Upper lobe of left lung (tissue), 6 donors: Measurements from ENCODE around the gene PLCB2. TPM values are rescaled to one million over a fixed set of nuclear protein-coding genes. Genes with fewer than 3 reads are reported as not detected.

Source experiments
- ATAC-seq, 2 donors: fragments of 200-7000 bp; cut with Tn5 transposase; one replicate each; pipeline ENCODE4 v1.9.1; 2022; ENCODE audit warnings: mild to moderate bottlenecking in 2 of 2, moderate library complexity in 2 of 2; ENCODE audit not compliant: low FRiP score in 2 of 2
- DNase-seq, 2 donors: peaks; one replicate each; pipeline ENCODE4 v3.0.0-alpha.2; 2019 to 2020
- H3K27ac ChIP-seq, 4 donors: fragments of 200-600 bp; sonication (generic); one replicate each; pipeline ENCODE4 v1.5.1; 2016 to 2019
- H3K27me3 ChIP-seq, 4 donors: fragments of 200-600 bp; sonication (generic); one replicate each; pipeline ENCODE4 v1.5.1; 2017 to 2019
- H3K36me3 ChIP-seq, 4 donors: fragments of 200-600 bp; sonication (generic); one replicate each; pipeline ENCODE4 v1.5.1; 2016 to 2019
- H3K4me1 ChIP-seq, 4 donors: fragments of 200-600 bp; sonication (generic); one replicate each; pipeline ENCODE4 v1.5.1; 2018 to 2019
- H3K4me3 ChIP-seq, 4 donors: fragments of 200-600 bp; sonication (generic); one replicate each; pipeline ENCODE4 v1.5.1; 2017 to 2019; ENCODE audit warnings: mild to moderate bottlenecking in 2 of 4, moderate library complexity in 1 of 4
- H3K9me3 ChIP-seq, 4 donors: fragments of 200-600 bp; sonication (generic); one replicate each; pipeline ENCODE4 v1.5.1; 2018 to 2019
- CTCF ChIP-seq, 6 experiments: fragments of 450-650 bp in 4 of 6; fragments of 200-600 bp in 2 of 6; sonication (generic) in 2 of 6; IDR thresholded peaks; one replicate each; pipeline ENCODE4 v1.5.1; 2016 to 2019; ENCODE audit warnings: antibody characterized with exemption in 6 of 6
- EP300 ChIP-seq, 4 donors: sonication (generic); formaldehyde crosslinking; IDR thresholded peaks; one replicate each; pipeline ENCODE4 v1.5.1; 2017; ENCODE audit warnings: antibody characterized with exemption in 4 of 4, control low read depth in 2 of 4
- POLR2A ChIP-seq, 4 donors: fragments of 450-650 bp; IDR thresholded peaks; one replicate each; pipeline ENCODE4 v1.5.1; 2016 to 2017; ENCODE audit warnings: antibody characterized with exemption in 4 of 4, mild to moderate bottlenecking in 2 of 4
- POLR2AphosphoS5 ChIP-seq, 2 donors: sonication (generic); formaldehyde crosslinking; IDR thresholded peaks; one replicate each; pipeline ENCODE4 v1.5.1; 2017; ENCODE audit warnings: antibody characterized with exemption in 2 of 2
- WGBS, 2 donors: methylation state at CpG; one replicate each; pipeline ENCODE4 v1.1.5; 2017 to 2018; 5-methylcytosine and 5-hydroxymethylcytosine counted together
- total RNA-seq, 6 donors: library from RNA; depleted of rRNA in 4 of 6; stranded (reverse); fragments of >200 nt in 4 of 6; gene quantifications; one replicate each; pipeline versions ENCODE4 v1.1.0 to v1.2.1, GENCODE V29; 2016 to 2021
- donor health status: DM: no; HTN: no; CAD: no; lungs with moderate emphysema.
- donor health status: DM: no; HTN: yes; CAD: no; lungs with severe emphysema.

Gene PLCB2
- total RNA-seq, 6 donors from 2014 or later = 26.9 to 170 (median 85.7) TPM

- no peak overlapping the region for H3K4me3 ChIP-seq
- 85 to 95% methylated on average over 6 to 9 of the region's 9 CpGs for WGBS, 2 donors
- peaks cover 9 to 17% (median 10%) of the 10 kb centered on the region in 4 donors for H3K4me1 ChIP-seq
- no peak for ATAC-seq
- H3K9me3 ChIP-seq = no peaks in the 10 kb centered on the region
- no peak for DNase-seq
- no peak overlapping the region for H3K27ac ChIP-seq
- peaks cover 0 to 5% (median 0%) of the 10 kb centered on the region in 4 donors for H3K27me3 ChIP-seq
- TF ChIP-seq POLR2A (IDR thresholded peaks at IDR 0.05) (no peak), POLR2AphosphoS5 (IDR thresholded peaks at IDR 0.05) (no peak)
- H3K36me3 ChIP-seq = no peaks in the 10 kb centered on the region
Observed at GRCh38 chr15:40257656-40258450, 49.9 kb downstream of the PLCB2 start.

- no peak for TF ChIP-seq POLR2A (IDR thresholded peaks at IDR 0.05)
- no peak for TF ChIP-seq EP300 (IDR thresholded peaks at IDR 0.05)
- TF ChIP-seq CTCF (IDR thresholded peaks at IDR 0.05) = no peak
- no peak for TF ChIP-seq POLR2AphosphoS5 (IDR thresholded peaks at IDR 0.05)
- DNase-seq (no peak), ATAC-seq (no peak)
- Histone ChIP-seq H3K36me3 (no peaks in the 10 kb centered on the region), H3K27me3 (peaks cover 0 to 13% (median 0%) of the 10 kb centered on the region in 4 donors), H3K4me1 (peaks cover 15 to 23% (median 19%) of the 10 kb centered on the region in 4 donors), H3K4me3 (no peak overlapping the region), H3K9me3 (no peaks in the 10 kb centered on the region), H3K27ac (no peak overlapping the region)
- 90 to 91% methylated on average over 11 to 17 of the region's 17 CpGs for WGBS, 2 donors
Observed at GRCh38 chr15:40256638-40257235, 51.0 kb downstream of the PLCB2 start.

GRCh38 chr15:40255033-40255432 lies 52.7 kb downstream of the PLCB2 start:
- Histone ChIP-seq H3K4me3 (no peak overlapping the region), H3K4me1 (peaks cover 15 to 23% (median 19%) of the 10 kb centered on the region in 4 donors), H3K27ac (no peak overlapping the region), H3K27me3 (peaks cover 0 to 13% (median 0%) of the 10 kb centered on the region in 4 donors), H3K9me3 (no peaks in the 10 kb centered on the region), H3K36me3 (no peaks in the 10 kb centered on the region)
- TF ChIP-seq CTCF (IDR thresholded peaks at IDR 0.05) (no peak), POLR2A (IDR thresholded peaks at IDR 0.05) (no peak), EP300 (IDR thresholded peaks at IDR 0.05) (no peak), POLR2AphosphoS5 (IDR thresholded peaks at IDR 0.05) (no peak)
- ATAC-seq = no peak
- WGBS, 2 donors = 83 to 86% methylated on average over 2 to 4 of the region's 4 CpGs
- no peak for DNase-seq

- Histone ChIP-seq H3K36me3 (no peaks in the 10 kb centered on the region), H3K4me3 (no peak overlapping the region), H3K27ac (no peak overlapping the region), H3K4me1 (peaks cover 18 to 29% (median 19%) of the 10 kb centered on the region in 4 donors), H3K27me3 (peaks cover 0 to 13% (median 0%) of the 10 kb centered on the region in 4 donors), H3K9me3 (no peaks in the 10 kb centered on the region)
- no peak for ATAC-seq
- WGBS, 2 donors = 90 to 95% methylated on average over 3 of the region's 3 CpGs
- TF ChIP-seq EP300 (IDR thresholded peaks at IDR 0.05) = no peak
- no peak for TF ChIP-seq CTCF (IDR thresholded peaks at IDR 0.05)
- TF ChIP-seq POLR2AphosphoS5 (IDR thresholded peaks at IDR 0.05) = no peak
- no peak for TF ChIP-seq POLR2A (IDR thresholded peaks at IDR 0.05)
- no peak for DNase-seq
Observed at GRCh38 chr15:40254452-40254851, 53.3 kb downstream of the PLCB2 start.

GRCh38 chr15:40253167-40253790 lies 54.5 kb downstream of the PLCB2 start:
- ATAC-seq (peak in 1 of 2 donors; percentile 19), DNase-seq (no peak)
- Histone ChIP-seq H3K4me3 (peak overlapping the region; percentile 16 to 71 (median 58)), H3K4me1 (peaks cover 18 to 30% (median 19%) of the 10 kb centered on the region in 4 donors), H3K36me3 (no peaks in the 10 kb centered on the region), H3K27me3 (peaks cover 0 to 13% (median 0%) of the 10 kb centered on the region in 4 donors), H3K27ac (peak overlapping the region in 2 of 4 donors; percentile 54 to 64), H3K9me3 (no peaks in the 10 kb centered on the region)
- TF ChIP-seq POLR2A (IDR thresholded peaks at IDR 0.05) (no peak), CTCF (IDR thresholded peaks at IDR 0.05) (no peak), POLR2AphosphoS5 (IDR thresholded peaks at IDR 0.05) (no peak), EP300 (IDR thresholded peaks at IDR 0.05) (no peak)
- WGBS, 2 donors = 40 to 64% methylated on average over 10 to 22 of the region's 28 CpGs
